Measurements from ENCODE around the gene TENM4.

DNA sequence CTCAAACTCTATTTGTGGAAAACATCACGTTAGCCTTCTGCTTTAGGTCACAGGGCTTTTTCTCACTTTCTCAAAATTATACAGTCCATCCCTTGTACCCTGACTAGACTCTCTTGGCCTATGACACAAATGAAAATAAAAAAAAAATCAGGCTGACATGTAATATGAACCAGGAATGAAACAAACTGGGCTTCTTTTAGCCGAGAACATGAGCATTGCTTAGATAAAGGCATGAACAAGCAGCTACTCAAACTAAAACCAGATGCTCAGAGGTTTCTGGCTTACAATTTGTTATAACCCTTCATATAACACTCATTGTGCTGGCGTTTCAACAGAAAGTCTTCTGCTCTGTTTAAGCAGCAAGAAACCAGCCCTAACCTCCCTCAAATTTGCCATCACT, 600.6 kb downstream of the TENM4 start:
- TF ChIP-seq ZNF561 (tag by site-specific recombination; IDR thresholded peaks at IDR 0.05; ENCODE audit: borderline replicate concordance) (no peak), ZEB2 (tag by site-specific recombination; IDR thresholded peaks at IDR 0.05) (no peak), ZNF140 (tag by site-specific recombination; IDR thresholded peaks at IDR 0.05) (no peak), SCRT1 (tag by site-specific recombination; IDR thresholded peaks at IDR 0.05; ENCODE audit: borderline replicate concordance) (no peak), YY1 (tag by site-specific recombination; IDR thresholded peaks at IDR 0.05) (no peak), ZNF423 (tag by site-specific recombination; IDR thresholded peaks at IDR 0.05) (no peak), ZNF133 (tag by site-specific recombination; IDR thresholded peaks at IDR 0.05) (no peak), ZNF302 (tag by site-specific recombination; IDR thresholded peaks at IDR 0.05; ENCODE audit: low read depth) (no peak)
- TF ChIP-seq, protein P1, sequence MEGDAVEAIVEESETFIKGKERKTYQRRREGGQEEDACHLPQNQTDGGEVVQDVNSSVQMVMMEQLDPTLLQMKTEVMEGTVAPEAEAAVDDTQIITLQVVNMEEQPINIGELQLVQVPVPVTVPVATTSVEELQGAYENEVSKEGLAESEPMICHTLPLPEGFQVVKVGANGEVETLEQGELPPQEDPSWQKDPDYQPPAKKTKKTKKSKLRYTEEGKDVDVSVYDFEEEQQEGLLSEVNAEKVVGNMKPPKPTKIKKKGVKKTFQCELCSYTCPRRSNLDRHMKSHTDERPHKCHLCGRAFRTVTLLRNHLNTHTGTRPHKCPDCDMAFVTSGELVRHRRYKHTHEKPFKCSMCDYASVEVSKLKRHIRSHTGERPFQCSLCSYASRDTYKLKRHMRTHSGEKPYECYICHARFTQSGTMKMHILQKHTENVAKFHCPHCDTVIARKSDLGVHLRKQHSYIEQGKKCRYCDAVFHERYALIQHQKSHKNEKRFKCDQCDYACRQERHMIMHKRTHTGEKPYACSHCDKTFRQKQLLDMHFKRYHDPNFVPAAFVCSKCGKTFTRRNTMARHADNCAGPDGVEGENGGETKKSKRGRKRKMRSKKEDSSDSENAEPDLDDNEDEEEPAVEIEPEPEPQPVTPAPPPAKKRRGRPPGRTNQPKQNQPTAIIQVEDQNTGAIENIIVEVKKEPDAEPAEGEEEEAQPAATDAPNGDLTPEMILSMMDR (tag by site-specific recombination; IDR thresholded peaks at IDR 0.05): no peak
- TF ChIP-seq, protein P2, sequence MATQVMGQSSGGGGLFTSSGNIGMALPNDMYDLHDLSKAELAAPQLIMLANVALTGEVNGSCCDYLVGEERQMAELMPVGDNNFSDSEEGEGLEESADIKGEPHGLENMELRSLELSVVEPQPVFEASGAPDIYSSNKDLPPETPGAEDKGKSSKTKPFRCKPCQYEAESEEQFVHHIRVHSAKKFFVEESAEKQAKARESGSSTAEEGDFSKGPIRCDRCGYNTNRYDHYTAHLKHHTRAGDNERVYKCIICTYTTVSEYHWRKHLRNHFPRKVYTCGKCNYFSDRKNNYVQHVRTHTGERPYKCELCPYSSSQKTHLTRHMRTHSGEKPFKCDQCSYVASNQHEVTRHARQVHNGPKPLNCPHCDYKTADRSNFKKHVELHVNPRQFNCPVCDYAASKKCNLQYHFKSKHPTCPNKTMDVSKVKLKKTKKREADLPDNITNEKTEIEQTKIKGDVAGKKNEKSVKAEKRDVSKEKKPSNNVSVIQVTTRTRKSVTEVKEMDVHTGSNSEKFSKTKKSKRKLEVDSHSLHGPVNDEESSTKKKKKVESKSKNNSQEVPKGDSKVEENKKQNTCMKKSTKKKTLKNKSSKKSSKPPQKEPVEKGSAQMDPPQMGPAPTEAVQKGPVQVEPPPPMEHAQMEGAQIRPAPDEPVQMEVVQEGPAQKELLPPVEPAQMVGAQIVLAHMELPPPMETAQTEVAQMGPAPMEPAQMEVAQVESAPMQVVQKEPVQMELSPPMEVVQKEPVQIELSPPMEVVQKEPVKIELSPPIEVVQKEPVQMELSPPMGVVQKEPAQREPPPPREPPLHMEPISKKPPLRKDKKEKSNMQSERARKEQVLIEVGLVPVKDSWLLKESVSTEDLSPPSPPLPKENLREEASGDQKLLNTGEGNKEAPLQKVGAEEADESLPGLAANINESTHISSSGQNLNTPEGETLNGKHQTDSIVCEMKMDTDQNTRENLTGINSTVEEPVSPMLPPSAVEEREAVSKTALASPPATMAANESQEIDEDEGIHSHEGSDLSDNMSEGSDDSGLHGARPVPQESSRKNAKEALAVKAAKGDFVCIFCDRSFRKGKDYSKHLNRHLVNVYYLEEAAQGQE (tag by site-specific recombination; IDR thresholded peaks at IDR 0.05): no peak
